Measurements from ENCODE around the gene CDC6.

The CDC6 gene

DNA sequence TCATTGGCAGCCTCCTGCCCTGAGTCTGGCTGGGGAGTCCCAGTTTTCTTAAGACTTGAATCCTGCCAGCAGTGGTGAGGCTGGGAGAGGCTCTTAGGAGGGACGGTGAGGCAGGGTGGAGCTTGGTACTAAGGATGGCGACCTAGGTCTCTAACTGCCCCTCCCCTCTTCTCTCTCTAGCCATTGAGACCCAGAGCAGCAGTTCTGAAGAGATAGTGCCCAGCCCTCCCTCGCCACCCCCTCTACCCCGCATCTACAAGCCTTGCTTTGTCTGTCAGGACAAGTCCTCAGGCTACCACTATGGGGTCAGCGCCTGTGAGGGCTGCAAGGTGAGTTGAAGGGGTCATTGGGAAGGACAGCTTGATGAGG, 60.4 kb downstream of the CDC6 start:
- TF ChIP-seq, protein P1, sequence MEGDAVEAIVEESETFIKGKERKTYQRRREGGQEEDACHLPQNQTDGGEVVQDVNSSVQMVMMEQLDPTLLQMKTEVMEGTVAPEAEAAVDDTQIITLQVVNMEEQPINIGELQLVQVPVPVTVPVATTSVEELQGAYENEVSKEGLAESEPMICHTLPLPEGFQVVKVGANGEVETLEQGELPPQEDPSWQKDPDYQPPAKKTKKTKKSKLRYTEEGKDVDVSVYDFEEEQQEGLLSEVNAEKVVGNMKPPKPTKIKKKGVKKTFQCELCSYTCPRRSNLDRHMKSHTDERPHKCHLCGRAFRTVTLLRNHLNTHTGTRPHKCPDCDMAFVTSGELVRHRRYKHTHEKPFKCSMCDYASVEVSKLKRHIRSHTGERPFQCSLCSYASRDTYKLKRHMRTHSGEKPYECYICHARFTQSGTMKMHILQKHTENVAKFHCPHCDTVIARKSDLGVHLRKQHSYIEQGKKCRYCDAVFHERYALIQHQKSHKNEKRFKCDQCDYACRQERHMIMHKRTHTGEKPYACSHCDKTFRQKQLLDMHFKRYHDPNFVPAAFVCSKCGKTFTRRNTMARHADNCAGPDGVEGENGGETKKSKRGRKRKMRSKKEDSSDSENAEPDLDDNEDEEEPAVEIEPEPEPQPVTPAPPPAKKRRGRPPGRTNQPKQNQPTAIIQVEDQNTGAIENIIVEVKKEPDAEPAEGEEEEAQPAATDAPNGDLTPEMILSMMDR (IDR thresholded peaks at IDR 0.05; ENCODE audit: insufficient read depth, missing control alignments), result no peak
- FAIRE-seq (no peak), DNase-seq (ENCODE audit: insufficient read length, low spot score) (no peak)

GRCh38 chr17:40348562-40349476, 61.1 kb downstream of the CDC6 start:
- no peak for DNase-seq (ENCODE audit: insufficient read length, low spot score)
- no peak for FAIRE-seq
- TF ChIP-seq, protein P1 (IDR thresholded peaks at IDR 0.05; ENCODE audit: insufficient read depth, missing control alignments), result no peak

GRCh38 chr17:40349477-40349894, 61.8 kb downstream of the CDC6 start:
- DNase-seq (ENCODE audit: insufficient read length, low spot score) (no peak), FAIRE-seq (no peak)

GRCh38 chr17:40349895-40350688, 62.4 kb downstream of the CDC6 start:
- FAIRE-seq, result no peak
- no peak for DNase-seq (ENCODE audit: insufficient read length, low spot score)
- TF ChIP-seq, protein P1 (IDR thresholded peaks at IDR 0.05; ENCODE audit: insufficient read depth, missing control alignments), result no peak

More at GRCh38 chr17:40349477-40349894, 61.8 kb downstream of the CDC6 start:
- TF ChIP-seq, protein P1 (IDR thresholded peaks at IDR 0.05; ENCODE audit: insufficient read depth, missing control alignments), result no peak

DNA sequence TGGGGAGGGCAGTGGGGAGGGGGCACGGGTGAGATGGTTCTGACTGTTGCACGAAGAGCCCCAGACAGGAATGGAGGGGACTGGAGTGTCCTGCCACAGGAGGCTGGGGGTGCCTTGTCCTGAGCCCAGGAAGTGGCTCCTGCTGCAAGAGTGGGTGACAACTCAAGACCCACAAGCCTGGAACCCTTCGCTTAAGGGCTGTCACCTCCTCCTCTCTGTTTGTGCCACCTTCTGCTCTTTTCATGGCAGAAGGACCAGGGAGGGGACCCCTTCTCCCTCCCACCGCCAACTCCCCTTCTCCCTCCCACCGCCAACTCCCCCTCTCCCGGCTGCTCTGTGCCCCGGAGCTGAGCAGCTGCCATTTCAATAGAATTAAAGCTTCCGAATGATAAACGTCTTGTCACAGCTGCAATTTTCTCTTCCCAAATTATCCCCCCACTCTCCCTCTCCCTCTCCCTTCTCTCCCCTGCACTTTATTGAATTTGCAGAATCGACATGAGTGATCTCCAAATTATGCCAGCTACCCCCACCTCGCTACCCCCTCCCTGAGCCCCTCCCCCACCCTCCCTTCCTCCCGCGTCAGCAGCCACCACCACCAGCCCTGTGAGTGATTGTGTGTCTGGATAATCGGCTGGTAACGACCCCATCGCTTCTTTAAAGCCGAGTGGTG, 63.1 kb downstream of the CDC6 start:
- FAIRE-seq (no peak), DNase-seq (ENCODE audit: insufficient read length, low spot score) (no peak)

DNA sequence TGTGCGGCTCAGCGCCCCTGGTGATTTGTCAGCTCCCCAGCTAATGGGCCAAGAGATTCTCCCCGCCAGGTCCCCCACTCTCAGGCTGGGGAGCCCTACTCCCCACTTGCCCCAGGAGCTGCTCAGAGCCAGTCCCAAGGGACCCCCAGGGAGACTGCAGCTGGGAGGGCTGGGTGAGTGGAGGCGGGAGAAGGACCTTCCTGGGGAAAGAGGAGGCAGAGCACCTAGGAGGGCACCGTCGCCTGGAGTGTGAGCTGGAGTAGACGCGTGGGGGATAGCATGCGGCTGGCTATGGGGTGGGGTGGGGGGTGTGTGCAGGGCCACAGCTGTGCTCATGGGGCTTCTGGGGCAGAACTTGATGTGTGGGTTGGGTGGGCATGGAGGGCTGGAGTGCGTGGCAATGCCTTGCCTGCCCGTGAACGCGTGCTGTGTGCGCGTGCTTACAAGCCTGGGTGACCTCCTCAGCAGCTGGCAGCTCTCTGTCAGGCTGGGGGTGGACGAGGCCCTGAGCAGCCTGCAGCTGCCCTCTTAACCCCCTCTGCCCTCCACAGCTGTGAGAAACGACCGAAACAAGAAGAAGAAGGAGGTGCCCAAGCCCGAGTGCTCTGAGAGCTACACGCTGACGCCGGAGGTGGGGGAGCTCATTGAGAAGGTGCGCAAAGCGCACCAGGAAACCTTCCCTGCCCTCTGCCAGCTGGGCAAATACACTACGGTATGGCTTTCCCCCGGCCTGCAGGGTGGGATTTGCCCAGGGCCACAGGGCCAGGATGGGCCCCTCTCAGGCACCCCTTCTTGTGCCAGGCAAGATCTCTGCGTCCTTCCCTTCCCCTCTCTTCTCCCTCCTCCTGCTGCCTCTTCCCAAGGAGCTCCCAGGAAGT, 63.9 kb downstream of the CDC6 start:
- TF ChIP-seq, protein P1 (IDR thresholded peaks at IDR 0.05; ENCODE audit: insufficient read depth, missing control alignments), result no peak
- DNase-seq (ENCODE audit: insufficient read length, low spot score) (no peak), FAIRE-seq (no peak)

More for the DNA sequence above, 63.1 kb downstream of the CDC6 start:
- TF ChIP-seq, protein P1 (IDR thresholded peaks at IDR 0.05; ENCODE audit: insufficient read depth, missing control alignments), result no peak

Measured in D721Med (cell line).